ENCODE data around the gene KRTAP12-2. TPM values are rescaled to one million over a fixed set of nuclear protein-coding genes. Genes with fewer than 3 reads are reported as not detected.

Gene KRTAP12-2
- total RNA-seq, 1 donor, result not detected

- DNase-seq (ENCODE audit: low read depth), result no peak
- H3K4me3 ChIP-seq (ENCODE audit: low read depth, low read length), result no peak overlapping the region
- TF ChIP-seq CTCF (IDR thresholded peaks at IDR 0.05; ENCODE audit: insufficient read depth, low read depth, low read length), result no peak
These were observed 49.6 kb downstream of the KRTAP12-2 start for GRCh38 chr21:44617071-44617501.

GRCh38 chr21:44616591-44616926 lies 50.2 kb downstream of the KRTAP12-2 start:
- TF ChIP-seq CTCF (IDR thresholded peaks at IDR 0.05; ENCODE audit: insufficient read depth, low read depth, low read length), result no peak
- H3K4me3 ChIP-seq (ENCODE audit: low read depth, low read length), result no peak overlapping the region
- DNase-seq (ENCODE audit: low read depth), result no peak

Small RNA genes lying within 50 kb of the gene (small RNA-seq; reads per million reads assigned to genes)
- gene KRTAP12-6P, result not detected

Other genes starting within 250 kb of the KRTAP12-2 start
- under 0.01 and 0.64 TPM in 2 replicates for gene LRRC3, start 211.4 kb downstream of the KRTAP12-2 start, total RNA-seq
- gene KRTAP10-1, start 126.7 kb downstream of the KRTAP12-2 start, total RNA-seq, result not detected in 2 replicates
- gene KRTAP10-2, start 115.4 kb downstream of the KRTAP12-2 start, total RNA-seq, result not detected in 2 replicates
- not detected in 2 replicates for gene KRTAP10-3, start 108.1 kb downstream of the KRTAP12-2 start, total RNA-seq
- gene KRTAP10-4, start 93.2 kb downstream of the KRTAP12-2 start, total RNA-seq, result not detected in 2 replicates
- gene KRTAP10-5, start 86.3 kb downstream of the KRTAP12-2 start, total RNA-seq, result not detected in 2 replicates
- gene KRTAP10-6, start 74.4 kb downstream of the KRTAP12-2 start, total RNA-seq, result not detected in 2 replicates
- gene KRTAP10-7, start 66.3 kb downstream of the KRTAP12-2 start, total RNA-seq, result not detected in 2 replicates
- not detected in 2 replicates for gene KRTAP10-8, start 54.8 kb downstream of the KRTAP12-2 start, total RNA-seq
- gene KRTAP10-9, start 39.8 kb downstream of the KRTAP12-2 start, total RNA-seq, result not detected in 2 replicates
- gene KRTAP10-10, start 29.6 kb downstream of the KRTAP12-2 start, total RNA-seq, result not detected in 2 replicates
- gene KRTAP10-11, start 20.5 kb downstream of the KRTAP12-2 start, total RNA-seq, result not detected in 2 replicates
- gene KRTAP12-4, start 12.3 kb downstream of the KRTAP12-2 start, total RNA-seq, result not detected in 2 replicates
- not detected in 2 replicates for gene KRTAP12-3, start 9.0 kb downstream of the KRTAP12-2 start, total RNA-seq
- gene KRTAP12-1, start 15.2 kb upstream of the KRTAP12-2 start, total RNA-seq, result not detected in 2 replicates
- not detected in 2 replicates for gene KRTAP10-12, start 30.2 kb upstream of the KRTAP12-2 start, total RNA-seq
- gene TSPEAR, start 44.6 kb upstream of the KRTAP12-2 start, total RNA-seq, result under 0.01 TPM in 1 of 2 replicates, not detected in the other
- 86.7 and 88.5 TPM in 2 replicates for gene UBE2G2, start 134.9 kb upstream of the KRTAP12-2 start, total RNA-seq
- 81.5 and 102 TPM in 2 replicates for gene SUMO3, start 151.1 kb upstream of the KRTAP12-2 start, total RNA-seq
- 201 and 245 TPM in 2 replicates for gene PTTG1IP, start 206.8 kb upstream of the KRTAP12-2 start, total RNA-seq

All from fibroblast of villous mesenchyme (primary cell).